OCI-LY1 (cell line): ENCODE measurements around the gene ARR3.

ENCODE experiments used
- CTCF ChIP-seq: fragments of 200-600 bp; sonication (generic), shearing (Covaris generic); IDR thresholded peaks from 2 replicates; pipeline ENCODE4 v1.5.1; 2017; ENCODE audit warnings: mild to moderate bottlenecking, antibody characterized with exemption, low read length, moderate library complexity, mixed read lengths
- EZH2 ChIP-seq: fragments of 200-600 bp; sonication (generic), shearing (Covaris generic); IDR thresholded peaks from 2 replicates; pipeline ENCODE4 v1.8.0; 2017; ENCODE audit warnings: borderline replicate concordance, mixed run types, mild to moderate bottlenecking, antibody characterized with exemption, low read length, moderate library complexity, mixed read lengths

DNA sequence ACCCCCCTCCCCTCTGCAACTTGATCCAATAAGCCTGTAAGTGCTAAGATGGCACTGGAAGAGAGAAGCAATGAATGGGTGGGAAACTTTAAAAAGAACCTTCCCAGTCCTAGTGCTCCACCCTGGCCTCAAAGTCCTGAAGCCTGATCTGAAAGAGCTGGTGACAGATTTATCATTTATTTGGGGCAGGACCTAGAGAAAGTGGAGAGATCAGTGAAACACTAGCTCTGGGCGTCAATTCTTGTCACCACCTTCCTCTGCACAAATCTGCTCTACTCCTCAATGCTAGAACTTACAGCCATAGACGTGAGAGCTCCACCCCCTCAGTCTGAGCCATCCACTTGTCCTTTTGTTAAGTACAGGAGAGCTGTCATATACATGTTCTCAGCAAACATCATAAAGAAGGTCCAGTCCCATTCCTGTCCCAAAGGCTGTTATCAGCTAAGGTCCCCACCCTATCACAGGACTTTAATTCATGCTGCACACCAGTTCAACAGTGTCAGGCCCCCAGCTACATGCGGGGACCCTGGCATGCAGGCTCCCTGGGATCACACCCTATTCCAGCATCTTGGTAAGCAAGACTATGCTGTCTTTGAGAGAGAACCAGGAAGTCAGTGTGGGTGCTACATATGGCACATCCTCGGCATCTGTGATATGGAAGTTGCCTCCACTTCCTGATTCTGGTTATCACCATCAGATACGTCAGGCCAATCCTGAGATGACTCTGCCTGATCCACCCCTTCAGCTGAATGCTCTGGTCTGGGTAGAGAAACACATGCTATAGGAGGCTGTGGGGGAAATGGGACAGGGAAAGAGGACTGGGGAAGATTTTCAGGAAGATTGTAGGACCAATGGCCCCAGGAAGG lies 10.5 kb upstream of the ARR3 start:
- TF ChIP-seq CTCF (no peak), EZH2 (no peak)
